HG02852 (cell line): ENCODE measurements around the gene ATG101.

ENCODE experiments used
- ATAC-seq: cut with Tn5 transposase; IDR thresholded peaks from one replicate; pipeline ENCODE4 v1.9.1; 2021; ENCODE audit warnings: mild to moderate bottlenecking, moderate library complexity; ENCODE audit not compliant: unreplicated experiment

The ATG101 gene

GRCh38 chr12:52076811-52077210 is 7.0 kb downstream of the ATG101 start:
- ATAC-seq = no peak

DNA sequence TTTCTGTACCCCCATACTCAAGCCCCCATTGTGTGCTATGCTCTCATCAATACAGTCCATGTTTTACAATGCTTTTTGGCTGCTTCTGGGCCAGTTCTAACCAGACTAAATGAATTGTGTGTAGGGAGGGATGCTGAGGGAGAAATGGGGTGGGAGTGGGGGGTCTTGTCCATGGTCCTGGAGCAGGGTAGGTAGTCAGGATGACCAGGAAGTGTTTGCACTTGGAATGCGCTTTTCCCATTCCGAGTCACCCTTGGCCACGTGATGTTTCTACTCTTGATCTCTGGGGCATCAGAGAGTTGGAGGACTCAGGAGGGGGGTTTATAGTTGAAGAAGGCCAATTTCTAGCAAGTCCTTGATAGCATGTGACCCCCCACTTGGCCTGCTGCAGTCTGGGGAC is 8.5 kb downstream of the ATG101 start:
- ATAC-seq = no peak

- no peak for ATAC-seq
Measured at GRCh38 chr12:52079576-52080402, 10.0 kb downstream of the ATG101 start, which contains the start of gene SMIM41. Gene SMIM41, plus strand, starts transcription at chr12:52079704. Its CDS starts 76 bp downstream, at chr12:52079780.

DNA sequence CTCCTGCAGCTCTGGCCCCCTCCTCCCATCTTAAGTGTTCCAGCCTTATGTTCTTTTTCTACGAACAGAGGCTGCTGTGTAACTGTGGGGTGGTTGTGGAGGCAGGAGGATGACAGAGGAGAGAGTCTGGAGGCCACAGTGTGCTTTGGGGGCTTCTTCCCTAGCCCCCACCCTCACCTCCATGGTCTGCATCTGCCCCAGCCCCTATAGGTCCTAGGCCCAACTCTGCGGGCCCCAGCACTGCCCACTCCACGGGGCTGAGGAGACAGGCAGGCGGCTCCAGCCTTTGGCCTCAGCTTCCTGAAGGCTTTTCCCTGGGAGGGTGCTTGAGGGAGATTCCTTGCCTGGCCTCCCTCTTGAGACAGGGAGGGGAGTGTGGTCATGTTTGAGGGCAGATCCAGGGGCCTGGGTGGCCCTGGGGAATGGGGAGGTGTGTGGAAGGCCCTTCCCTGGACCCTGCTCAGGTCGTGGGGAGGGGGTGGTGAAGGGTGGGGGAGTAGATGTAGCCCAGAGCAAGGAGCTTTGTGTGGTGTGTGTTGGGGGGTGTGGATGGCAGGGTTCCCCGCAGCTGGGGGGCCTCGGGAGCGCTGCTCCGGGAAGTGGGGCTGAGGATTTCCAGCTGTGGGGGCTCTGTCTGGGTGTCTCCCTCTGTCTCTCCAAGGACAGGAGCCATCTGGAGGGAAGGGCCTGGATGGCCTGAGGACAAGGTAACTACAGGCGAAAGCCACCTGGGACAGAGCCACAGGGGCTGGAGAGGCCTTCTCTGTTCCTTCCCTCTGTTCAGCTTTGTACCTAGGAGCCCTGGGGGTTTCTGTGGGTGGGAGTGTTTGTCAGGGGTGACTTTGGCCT is 10.8 kb downstream of the ATG101 start:
- ATAC-seq = no peak

DNA sequence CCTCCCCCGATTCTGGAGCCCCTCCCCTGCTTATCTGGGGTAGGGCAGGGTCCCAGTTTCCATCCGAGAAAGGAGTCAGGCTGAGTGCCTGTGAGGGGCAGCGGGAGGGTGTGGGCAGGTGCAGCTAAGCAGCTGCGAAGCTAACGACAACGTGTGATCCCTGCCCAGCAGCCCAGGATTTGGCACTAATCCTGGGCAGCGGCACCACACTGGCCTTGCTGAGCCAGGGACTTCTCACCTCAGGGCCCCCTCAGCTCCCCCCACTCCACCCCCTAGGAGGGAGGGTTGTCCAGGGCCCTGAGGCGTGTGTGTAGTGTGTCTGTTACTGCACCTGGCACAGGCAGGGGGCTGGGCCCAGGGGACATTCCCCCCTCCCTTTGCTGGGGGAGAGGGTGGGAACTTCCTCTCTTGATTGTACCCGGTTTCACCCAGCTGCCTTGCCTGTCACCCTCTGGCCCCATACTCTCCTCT is 11.5 kb downstream of the ATG101 start:
- peak; percentile 54 for ATAC-seq

GRCh38 chr12:52082026-52082668 is 12.4 kb downstream of the ATG101 start:
- no peak for ATAC-seq

DNA sequence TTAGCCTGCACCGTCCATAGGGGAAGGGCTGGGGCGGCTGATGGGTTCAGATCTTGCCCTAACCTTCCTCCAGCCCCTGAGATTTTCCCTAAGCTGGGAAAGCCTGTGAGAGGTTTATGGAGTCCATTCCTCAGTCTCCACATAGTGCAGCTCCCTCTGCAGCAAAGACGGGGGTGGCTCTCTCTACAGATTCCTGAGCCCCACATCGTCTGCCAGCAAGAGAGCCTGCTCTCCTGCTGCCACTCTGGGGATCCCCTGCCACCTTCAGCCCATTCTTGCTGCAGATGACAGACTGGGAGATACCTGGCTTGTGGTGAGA is 12.8 kb downstream of the ATG101 start:
- no peak for ATAC-seq

DNA sequence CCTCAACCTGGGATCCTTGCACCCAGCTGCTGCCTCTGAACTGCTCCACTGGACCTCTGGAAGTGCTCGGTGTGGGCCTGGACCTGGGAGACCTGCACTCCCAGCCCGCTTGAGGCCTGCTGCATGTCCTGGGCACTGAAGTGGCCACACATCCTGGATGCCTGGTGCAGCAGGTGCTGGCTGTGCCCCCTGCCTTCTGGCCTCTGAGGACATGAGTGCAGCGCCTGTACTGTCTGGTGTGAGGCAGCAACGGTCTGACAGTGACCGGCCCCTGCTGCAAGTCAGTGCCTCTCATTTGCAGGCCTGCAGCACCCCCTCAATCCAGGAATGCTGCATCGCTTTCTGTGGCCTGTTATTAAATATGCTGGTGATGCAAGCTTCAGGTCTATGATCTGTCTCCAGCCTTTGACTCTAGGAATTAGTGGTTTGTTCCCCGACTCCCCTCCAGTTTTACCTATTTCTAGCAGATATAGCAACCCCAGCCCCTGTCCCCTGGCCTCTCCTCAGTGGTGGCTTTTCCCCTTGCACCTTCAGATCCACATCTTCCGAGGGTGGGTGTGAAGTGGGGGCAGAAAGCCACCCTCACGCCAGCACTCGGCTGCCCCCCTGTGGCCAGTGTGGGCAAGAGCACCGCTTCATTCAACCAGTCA is 13.3 kb downstream of the ATG101 start:
- ATAC-seq = no peak

DNA sequence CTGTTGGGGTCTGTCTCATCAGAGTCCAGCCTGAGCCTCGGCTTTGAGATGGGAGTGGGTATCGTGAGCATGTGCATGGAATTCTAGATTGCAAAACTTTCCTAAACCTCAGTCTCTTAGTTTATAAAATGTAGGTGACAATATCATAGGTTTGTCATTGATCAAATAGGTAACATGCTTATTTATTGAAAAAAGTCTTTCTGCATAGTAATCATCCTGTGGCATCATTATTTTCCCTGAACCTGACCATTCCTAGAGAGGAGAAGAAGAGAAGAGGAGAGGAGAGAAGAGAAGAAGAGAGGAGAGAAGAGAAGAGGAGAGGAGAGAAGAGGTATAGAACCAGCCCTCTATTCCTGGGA is 13.8 kb downstream of the ATG101 start:
- no peak for ATAC-seq

- no peak for ATAC-seq
Measured at GRCh38 chr12:52084491-52085231, 14.9 kb downstream of the ATG101 start.

DNA sequence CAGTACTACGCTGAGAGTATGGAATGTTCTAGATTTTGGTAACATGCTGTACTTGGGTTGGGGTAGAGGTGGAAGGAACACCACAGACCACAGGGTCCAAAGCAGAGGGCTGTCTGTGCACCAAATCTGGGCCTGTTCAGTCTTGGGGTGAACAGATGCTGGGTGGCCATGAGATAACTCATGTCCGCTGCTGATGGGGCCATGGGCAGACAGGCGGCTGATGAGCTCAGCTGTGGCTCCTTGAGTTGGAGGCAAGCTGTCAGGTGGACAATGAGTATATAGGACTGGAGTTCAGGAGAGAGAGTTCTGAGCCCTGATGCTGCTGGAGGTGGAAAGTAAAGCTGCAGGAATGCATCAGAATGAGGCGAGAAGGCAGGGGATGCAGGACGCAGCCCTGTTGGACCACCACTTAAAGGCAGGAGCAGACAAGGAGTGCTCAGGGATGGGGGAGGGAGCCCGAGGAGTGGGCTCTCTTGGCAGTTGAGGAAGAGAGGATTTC is 16.0 kb downstream of the ATG101 start:
- ATAC-seq = no peak

DNA sequence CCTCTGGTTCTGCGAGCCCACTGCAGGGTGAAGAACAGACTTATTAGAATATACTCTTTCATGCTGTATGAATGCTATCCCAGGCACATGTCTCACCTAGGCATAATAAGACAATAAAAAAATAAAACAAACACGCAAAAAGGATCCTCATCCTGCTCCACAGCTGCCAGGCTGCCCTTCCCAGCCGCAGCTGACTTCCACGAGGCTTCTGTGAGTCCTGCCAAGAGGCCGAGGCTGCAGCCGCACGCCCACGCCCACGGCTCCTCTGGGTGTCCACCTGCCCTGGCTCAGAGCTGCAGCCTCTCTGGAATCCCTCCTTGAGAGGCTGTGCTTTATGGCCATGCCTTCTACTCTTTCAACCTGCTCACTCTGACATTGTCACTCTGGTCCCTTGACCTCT is 16.6 kb downstream of the ATG101 start:
- no peak for ATAC-seq

GRCh38 chr12:52086944-52087835 is 17.4 kb downstream of the ATG101 start:
- no peak for ATAC-seq

DNA sequence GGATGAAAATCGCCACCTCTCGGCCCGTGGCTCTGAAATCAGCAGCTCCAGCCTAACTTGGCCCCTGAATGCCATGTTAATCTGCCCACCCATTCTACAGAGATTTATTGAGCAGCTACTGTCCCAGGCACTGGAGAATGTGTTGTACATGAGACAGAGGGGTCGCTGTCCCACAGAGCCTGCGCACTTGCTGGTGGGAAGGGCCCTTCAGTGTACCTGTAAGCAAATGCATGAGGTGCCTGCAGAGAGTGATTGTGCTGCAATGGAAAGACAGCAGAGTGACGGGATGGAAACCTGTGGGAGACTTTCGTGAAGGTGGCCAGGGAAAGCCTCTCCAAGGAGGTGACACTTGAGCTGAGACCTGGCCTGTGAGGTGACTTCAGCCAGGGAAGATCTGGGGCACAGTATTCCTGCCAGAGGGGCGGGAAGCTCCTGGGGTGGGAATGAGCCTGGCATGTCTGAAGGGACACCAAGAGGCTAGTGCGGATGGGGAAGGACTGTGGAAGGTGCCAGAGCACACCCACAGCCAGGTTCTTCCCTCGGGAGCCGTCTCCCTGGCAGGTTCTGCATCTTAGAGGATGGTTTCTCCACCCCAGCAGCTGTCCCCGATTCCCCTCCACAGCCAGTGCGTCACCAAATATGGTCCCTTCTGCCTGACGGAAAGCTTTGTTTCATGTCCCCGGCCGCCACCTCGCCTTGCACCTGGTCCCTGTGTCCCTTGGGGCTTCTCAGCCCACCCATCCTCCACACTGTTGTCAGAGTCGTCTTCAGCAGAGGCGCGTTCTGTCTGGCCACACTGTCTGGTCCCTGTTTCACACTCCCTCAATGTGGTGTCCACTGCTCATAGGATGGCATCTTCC is 18.4 kb downstream of the ATG101 start:
- no peak for ATAC-seq

GRCh38 chr12:52089491-52089890 is 19.7 kb downstream of the ATG101 start:
- ATAC-seq = no peak

DNA sequence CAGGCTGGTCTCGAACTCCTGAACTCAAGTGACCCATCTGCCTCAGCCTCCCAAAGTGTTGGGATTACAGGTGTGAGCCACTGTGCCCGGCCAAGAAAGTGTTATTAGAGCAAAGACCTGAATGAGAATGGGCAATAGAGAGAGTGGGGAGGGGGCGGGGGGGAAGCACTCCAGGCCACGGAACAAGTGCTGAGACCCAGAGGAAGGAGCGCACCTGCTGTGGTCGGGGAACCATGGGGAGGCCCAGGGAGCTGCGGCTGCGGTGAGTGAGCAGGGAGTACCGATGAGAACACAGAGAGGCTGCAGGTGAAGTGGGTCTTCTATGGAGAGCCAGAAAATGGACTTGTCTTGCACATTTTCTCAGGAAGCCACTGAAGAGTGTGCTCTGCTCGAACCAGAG is 20.5 kb downstream of the ATG101 start:
- no peak for ATAC-seq

- no peak for ATAC-seq
Measured at GRCh38 chr12:52091061-52091460, 21.3 kb downstream of the ATG101 start.

DNA sequence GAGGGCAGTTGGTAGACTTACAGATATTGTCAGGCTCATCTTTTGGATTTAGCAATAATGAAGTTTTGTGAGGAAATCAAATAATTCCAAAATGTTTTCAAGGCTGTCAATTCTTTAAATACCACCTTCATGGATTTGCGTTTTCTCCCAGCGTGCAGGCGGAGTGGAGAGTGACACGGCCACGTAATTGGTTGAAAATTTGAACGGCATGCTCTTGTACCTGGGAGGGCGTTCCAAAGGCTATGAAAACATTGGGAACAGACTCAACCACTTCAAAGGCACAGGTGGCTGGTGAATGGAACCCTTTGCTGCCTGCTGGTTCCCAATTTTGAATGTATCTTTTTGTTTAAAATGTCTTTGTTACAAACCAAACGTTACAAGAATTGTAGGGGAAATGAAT is 22.1 kb downstream of the ATG101 start:
- no peak for ATAC-seq
